Testis (tissue), 2 donors: Measurements from ENCODE around the gene LRRC1.

ENCODE experiments used
- POLR2A ChIP-seq: fragments of 450-650 bp; IDR thresholded peaks from one replicate; pipeline ENCODE4 v1.6.1; 2017; ENCODE audit warnings: antibody characterized with exemption, mild to moderate bottlenecking, moderate library complexity
- TF ChIP-seq, protein P1 (sequence below), 3 experiments: fragments of 450-650 bp in 2 of 3; fragments of 200-600 bp in 1 of 3; sonication (generic) in 1 of 3; IDR thresholded peaks; one replicate each; pipeline ENCODE4 v1.5.1; 2016 to 2019; ENCODE audit warnings: antibody characterized with exemption in 3 of 3, mild to moderate bottlenecking in 2 of 3, moderate library complexity in 1 of 3

GRCh38 chr6:53930330-53930729 is 135.5 kb downstream of the LRRC1 start:
- TF ChIP-seq, protein P1, sequence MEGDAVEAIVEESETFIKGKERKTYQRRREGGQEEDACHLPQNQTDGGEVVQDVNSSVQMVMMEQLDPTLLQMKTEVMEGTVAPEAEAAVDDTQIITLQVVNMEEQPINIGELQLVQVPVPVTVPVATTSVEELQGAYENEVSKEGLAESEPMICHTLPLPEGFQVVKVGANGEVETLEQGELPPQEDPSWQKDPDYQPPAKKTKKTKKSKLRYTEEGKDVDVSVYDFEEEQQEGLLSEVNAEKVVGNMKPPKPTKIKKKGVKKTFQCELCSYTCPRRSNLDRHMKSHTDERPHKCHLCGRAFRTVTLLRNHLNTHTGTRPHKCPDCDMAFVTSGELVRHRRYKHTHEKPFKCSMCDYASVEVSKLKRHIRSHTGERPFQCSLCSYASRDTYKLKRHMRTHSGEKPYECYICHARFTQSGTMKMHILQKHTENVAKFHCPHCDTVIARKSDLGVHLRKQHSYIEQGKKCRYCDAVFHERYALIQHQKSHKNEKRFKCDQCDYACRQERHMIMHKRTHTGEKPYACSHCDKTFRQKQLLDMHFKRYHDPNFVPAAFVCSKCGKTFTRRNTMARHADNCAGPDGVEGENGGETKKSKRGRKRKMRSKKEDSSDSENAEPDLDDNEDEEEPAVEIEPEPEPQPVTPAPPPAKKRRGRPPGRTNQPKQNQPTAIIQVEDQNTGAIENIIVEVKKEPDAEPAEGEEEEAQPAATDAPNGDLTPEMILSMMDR (IDR thresholded peaks at IDR 0.05), result no peak
- TF ChIP-seq POLR2A, result no peak
